ENCODE results near the gene USP3.

The USP3 gene

DNA sequence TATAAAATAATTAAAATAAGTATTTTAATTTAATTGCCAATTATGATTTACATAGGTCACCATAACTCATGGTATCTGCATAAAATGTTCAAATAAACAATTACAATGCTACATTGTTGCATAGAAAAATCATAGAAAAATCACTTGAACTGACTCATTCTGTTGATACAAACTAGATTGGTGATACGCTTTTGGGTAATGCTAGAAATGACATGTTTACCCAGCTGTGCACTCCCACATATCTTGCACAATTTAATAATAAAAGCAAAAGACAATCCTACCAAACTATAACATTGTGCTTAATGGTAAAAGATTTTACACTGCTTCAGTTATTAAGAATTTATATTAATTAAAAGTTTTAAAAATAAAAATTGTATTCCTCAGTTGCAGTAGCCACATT lies 47.0 kb downstream of the USP3 start:
- TF ChIP-seq, protein P1, sequence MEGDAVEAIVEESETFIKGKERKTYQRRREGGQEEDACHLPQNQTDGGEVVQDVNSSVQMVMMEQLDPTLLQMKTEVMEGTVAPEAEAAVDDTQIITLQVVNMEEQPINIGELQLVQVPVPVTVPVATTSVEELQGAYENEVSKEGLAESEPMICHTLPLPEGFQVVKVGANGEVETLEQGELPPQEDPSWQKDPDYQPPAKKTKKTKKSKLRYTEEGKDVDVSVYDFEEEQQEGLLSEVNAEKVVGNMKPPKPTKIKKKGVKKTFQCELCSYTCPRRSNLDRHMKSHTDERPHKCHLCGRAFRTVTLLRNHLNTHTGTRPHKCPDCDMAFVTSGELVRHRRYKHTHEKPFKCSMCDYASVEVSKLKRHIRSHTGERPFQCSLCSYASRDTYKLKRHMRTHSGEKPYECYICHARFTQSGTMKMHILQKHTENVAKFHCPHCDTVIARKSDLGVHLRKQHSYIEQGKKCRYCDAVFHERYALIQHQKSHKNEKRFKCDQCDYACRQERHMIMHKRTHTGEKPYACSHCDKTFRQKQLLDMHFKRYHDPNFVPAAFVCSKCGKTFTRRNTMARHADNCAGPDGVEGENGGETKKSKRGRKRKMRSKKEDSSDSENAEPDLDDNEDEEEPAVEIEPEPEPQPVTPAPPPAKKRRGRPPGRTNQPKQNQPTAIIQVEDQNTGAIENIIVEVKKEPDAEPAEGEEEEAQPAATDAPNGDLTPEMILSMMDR (IDR thresholded peaks at IDR 0.05; ENCODE audit: low read depth, low read length, poor library complexity, severe bottlenecking), result no peak
- no peak for TF ChIP-seq EZH2phosphoT487 (IDR thresholded peaks at IDR 0.05; ENCODE audit: borderline replicate concordance, low read length)
- Histone ChIP-seq H3K4me2 (ENCODE audit: low read length) (no peak overlapping the region), H3K27me3 (ENCODE audit: control insufficient read depth, low read length) (no peaks in the 10 kb centered on the region), H3K9me2 (replicated peaks; ENCODE audit: control insufficient read depth, low read length) (no peaks in the 10 kb centered on the region), H4K20me1 (ENCODE audit: control insufficient read depth, insufficient read depth, low read depth, low read length) (no peaks in the 10 kb centered on the region), H3F3A (ENCODE audit: control insufficient read depth, insufficient read depth) (0 out of 2 replicates have a peak, but pooled peaks cover 2% of the 10 kb centered on the region), H3K79me2 (ENCODE audit: control insufficient read depth, low read length) (0 out of 2 replicates have a peak, but pooled peaks cover 3% of the 10 kb centered on the region), H3K27ac (ENCODE audit: low read depth, low read length) (no peak overlapping the region), H3K9me3 (ENCODE audit: control insufficient read depth, insufficient read depth, low read length) (no peaks in the 10 kb centered on the region), H3K4me1 (ENCODE audit: control insufficient read depth, low read length) (peaks cover 9% of the 10 kb centered on the region), H3K4me3 (ENCODE audit: low read length) (no peak overlapping the region), H3K36me3 (ENCODE audit: control insufficient read depth, low read length) (peaks cover 24% of the 10 kb centered on the region)

DNA sequence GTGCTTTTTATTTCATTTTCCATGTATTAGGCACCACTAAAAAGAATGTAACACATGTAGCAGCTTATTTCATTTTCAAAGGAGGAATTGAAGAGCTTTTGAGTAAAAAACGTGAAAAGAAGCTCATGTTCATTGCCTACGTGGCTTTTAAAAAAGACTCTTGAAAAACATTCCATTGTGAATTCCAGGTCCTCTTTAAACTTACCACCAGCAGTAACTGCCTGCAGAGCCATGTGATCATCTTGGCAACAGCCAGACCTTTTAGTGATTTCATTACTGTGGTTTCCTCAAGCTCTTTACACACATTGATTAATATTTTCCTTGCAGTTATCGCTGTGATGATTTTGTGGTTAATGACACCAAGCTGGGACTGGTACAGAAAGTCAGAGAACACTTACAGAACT lies 49.0 kb downstream of the USP3 start:
- Histone ChIP-seq H3K36me3 (ENCODE audit: control insufficient read depth, low read length) (peaks cover 35% of the 10 kb centered on the region), H3K4me2 (ENCODE audit: low read length) (no peak overlapping the region), H3K27me3 (ENCODE audit: control insufficient read depth, low read length) (no peaks in the 10 kb centered on the region), H4K20me1 (ENCODE audit: control insufficient read depth, insufficient read depth, low read depth, low read length) (no peaks in the 10 kb centered on the region), H3K4me3 (ENCODE audit: low read length) (no peak overlapping the region), H3K9me2 (replicated peaks; ENCODE audit: control insufficient read depth, low read length) (no peaks in the 10 kb centered on the region), H3K9me3 (ENCODE audit: control insufficient read depth, insufficient read depth, low read length) (no peaks in the 10 kb centered on the region), H3K79me2 (ENCODE audit: control insufficient read depth, low read length) (0 out of 2 replicates have a peak, but pooled peaks cover 3% of the 10 kb centered on the region), H3K4me1 (ENCODE audit: control insufficient read depth, low read length) (no peaks in the 10 kb centered on the region), H3F3A (ENCODE audit: control insufficient read depth, insufficient read depth) (0 out of 2 replicates have a peak, but pooled peaks cover 2% of the 10 kb centered on the region), H3K27ac (ENCODE audit: low read depth, low read length) (no peak overlapping the region)
- TF ChIP-seq, protein P1 (IDR thresholded peaks at IDR 0.05; ENCODE audit: low read depth, low read length, poor library complexity, severe bottlenecking), result no peak
- no peak for TF ChIP-seq EZH2phosphoT487 (IDR thresholded peaks at IDR 0.05; ENCODE audit: borderline replicate concordance, low read length)

DNA sequence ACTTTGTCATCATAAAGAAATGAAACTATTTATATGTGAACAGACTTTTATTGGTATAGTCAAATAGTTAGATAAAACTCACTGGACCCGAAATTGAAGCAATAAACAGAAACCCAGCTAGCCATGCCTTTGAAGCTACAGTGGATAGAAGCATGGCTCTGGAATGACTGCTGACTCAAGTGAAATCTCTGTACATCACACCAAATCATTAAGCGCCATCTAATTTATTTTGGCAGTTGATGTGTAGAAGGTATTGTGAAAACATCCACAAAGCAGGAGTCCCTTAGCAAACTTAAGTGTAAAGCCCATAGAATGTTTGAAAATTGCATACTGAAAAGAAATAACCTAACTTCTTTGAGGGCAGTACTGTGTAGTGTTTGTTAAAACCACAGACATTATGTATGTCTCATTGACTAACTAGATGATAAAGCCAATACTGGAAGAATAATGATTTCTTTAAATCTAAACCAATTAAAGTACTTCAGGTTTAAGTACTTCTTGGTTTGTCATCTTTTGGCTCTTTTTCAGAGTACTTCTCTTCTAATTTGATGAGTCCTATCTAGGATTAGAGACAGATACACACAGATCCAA lies 50.0 kb downstream of the USP3 start:
- no peak overlapping the region for H3K27ac ChIP-seq (ENCODE audit: low read depth, low read length)
- H3K4me2 ChIP-seq (ENCODE audit: low read length), result no peak overlapping the region
- H3K4me1 ChIP-seq (ENCODE audit: control insufficient read depth, low read length), result no peaks in the 10 kb centered on the region
- H4K20me1 ChIP-seq (ENCODE audit: control insufficient read depth, insufficient read depth, low read depth, low read length), result no peaks in the 10 kb centered on the region
- H3K9me2 ChIP-seq (replicated peaks; ENCODE audit: control insufficient read depth, low read length), result no peaks in the 10 kb centered on the region
- 0 out of 2 replicates have a peak, but pooled peaks cover 3% of the 10 kb centered on the region for H3K79me2 ChIP-seq (ENCODE audit: control insufficient read depth, low read length)
- TF ChIP-seq, protein P1 (IDR thresholded peaks at IDR 0.05; ENCODE audit: low read depth, low read length, poor library complexity, severe bottlenecking), result no peak
- no peak for TF ChIP-seq EZH2phosphoT487 (IDR thresholded peaks at IDR 0.05; ENCODE audit: borderline replicate concordance, low read length)
- H3K36me3 ChIP-seq (ENCODE audit: control insufficient read depth, low read length), result peaks cover 41% of the 10 kb centered on the region
- H3K27me3 ChIP-seq (ENCODE audit: control insufficient read depth, low read length), result no peaks in the 10 kb centered on the region
- H3F3A ChIP-seq (ENCODE audit: control insufficient read depth, insufficient read depth), result 0 out of 2 replicates have a peak, but pooled peaks cover 2% of the 10 kb centered on the region
- no peak overlapping the region for H3K4me3 ChIP-seq (ENCODE audit: low read length)
- H3K9me3 ChIP-seq (ENCODE audit: control insufficient read depth, insufficient read depth, low read length), result no peaks in the 10 kb centered on the region

Data from DOHH2 (cell line).